GM19395 (cell line): ENCODE data around the gene OCSTAMP.

Source experiments
- ATAC-seq: cut with Tn5 transposase; IDR thresholded peaks from one replicate; pipeline ENCODE4 v1.9.1; 2021; ENCODE audit warnings: mild to moderate bottlenecking, moderate library complexity; ENCODE audit not compliant: unreplicated experiment

Gene OCSTAMP

GRCh38 chr20:46550461-46550860 lies at the start of gene OCSTAMP:
TSS of gene OCSTAMP (minus strand) at chr20:46550654. CDS start at chr20:46550560, 94 bp downstream.
- no peak for ATAC-seq

DNA sequence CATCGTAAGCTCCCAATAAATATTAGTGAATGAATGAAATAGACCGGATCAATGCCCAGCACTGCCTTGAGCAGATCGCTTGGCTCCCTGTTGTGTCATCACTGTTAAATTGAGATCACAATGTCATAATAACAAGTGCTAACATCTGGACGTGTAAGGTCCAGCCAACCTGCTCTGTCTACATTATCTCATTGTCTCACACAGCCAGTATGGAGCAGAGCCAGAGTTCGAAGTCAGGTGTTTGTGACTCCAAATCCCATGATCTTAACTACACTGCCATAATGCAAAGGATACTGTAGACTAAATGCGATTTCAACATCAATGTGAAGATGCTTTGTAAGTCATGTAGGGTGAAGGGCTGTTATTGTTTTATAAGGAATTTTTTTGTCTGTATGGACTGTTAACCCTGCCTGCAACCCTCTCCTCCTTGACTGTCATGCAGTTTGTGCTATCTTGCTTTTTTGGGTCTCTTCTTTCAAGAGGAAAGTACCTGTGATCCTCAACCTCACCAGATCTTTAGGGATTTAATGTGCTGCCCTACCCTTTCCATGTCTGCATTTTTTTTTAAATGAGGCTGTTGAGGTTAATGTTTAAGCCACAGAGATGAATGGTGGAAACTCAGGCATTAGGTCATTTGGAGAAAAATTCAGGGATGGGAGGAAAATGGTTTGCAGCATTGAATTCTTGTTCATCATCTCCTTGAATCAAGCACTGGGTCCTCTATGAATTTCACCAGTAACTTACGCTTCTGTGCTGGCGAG lies 49.0 kb upstream of the OCSTAMP start:
- no peak for ATAC-seq

DNA sequence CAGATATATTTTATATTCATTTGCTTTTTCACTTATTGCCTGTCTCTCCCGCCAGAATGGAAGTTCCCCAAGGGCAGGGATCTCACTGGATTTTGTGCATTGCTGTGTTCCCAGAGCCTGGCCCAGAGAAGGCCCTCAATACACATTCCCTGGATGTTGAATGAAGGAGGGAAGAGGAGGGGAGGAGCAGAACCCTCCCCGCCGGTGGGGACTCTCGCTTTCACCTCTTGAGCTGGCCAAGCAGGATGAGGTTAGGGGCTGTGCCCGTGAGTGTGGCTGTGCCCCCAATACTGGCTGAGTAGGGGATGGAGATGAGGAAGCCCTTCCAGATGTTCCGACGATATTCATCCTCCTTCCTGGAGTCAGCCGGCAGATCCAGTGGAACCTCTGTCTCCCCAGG lies 45.5 kb upstream of the OCSTAMP start:
- no peak for ATAC-seq

DNA sequence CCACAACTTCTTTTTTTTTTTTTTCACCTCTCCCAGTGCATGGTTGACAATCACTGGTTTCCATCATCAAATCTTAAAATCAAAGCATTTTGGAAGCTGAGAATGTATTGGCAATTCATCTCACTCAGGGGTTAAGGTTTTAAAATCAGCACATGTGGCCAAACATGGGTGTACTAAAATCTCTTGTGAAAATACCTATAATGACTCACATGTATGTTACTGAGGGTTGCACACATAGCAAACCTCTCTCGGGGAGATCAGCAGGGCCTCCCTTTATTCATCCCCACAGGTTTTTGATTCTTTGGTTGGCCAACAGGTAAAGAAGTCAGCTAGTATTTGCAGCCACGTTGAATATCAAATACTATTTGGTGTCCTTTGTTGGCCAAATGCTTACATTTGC lies 44.3 kb upstream of the OCSTAMP start:
- ATAC-seq, result no peak

DNA sequence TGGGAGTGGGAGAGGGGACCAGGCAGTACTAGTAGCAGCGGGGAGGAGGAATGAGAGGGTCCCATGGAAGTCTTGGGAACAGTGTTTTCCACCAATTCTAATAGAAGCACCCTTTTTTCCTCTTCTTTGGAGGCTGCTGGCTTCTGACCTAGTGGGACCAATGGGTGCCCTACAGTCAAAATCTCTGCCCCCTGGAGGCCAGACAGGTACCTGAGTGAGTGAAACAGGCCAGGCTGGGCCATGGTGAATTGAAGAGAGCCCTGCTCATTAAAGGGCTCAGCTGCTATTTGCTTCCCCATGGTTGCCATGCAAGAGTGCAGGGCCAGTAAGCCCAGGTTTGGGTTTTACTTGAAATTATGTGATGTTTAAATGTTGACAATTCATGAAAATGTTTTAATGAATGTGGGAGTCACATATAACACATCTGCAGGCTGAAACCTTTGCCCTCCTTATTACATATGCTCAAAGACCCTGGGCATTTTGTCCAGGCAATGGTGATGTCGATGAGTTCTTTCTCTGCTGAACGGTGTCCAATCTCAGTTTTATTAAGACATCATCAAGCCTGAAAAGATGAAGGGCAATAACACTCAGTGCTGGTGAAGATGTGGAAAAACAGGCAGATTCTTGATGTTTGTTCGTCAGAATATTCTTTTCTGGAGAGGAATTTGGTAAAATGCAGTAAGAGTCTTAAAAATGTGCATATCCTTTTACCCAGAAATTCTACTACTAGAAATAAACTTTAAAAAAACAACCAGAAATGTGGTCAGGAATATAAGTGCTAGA lies 42.3 kb upstream of the OCSTAMP start:
- no peak for ATAC-seq

- ATAC-seq, result no peak
These were observed 40.0 kb upstream of the OCSTAMP start for GRCh38 chr20:46590443-46590842.

DNA sequence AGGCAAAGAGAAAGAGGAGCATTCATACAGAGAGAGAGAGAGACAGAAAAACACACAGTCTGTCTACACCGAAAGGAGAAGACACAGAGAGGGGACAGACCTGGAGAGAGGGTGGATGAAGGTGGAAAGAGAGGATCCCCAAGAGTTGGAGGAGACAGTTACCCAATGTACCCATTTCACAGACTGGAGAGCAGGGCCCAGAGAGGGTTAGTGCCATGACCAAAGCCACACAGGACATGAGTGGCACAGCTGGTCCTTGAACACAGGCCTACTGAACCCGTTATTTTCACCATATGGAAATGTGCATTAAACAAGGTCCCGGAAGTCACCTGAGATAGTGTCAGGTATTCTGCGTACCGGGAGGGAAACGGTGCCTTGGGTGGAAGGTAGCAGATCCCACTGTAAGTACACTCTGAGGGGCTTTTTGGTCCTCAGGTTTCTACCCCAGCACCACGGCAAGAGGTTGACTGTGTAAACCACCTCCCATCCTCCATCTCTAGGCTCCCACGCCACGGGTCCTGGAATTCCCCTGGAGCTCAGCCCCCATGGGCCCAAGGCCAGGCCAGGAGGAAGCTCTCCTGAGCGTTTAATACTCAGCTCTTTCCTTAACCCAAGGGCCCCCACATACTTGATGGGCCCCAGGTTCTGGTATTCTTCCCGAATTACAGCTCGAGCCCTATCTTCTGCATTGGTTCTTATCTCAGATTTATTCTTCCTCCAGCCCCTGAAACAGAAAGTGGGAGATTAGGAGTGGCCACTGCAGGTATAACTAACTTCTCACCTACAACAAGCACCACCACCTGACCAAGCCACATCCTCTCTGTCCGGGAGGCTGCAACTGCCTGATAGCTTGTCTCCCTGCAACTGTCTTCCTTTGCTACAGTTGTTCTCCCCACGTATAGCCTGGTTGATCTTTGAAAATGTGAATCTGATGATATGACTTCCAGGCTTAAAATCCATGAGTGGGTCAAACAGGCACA lies 38.4 kb upstream of the OCSTAMP start:
- ATAC-seq, result no peak

DNA sequence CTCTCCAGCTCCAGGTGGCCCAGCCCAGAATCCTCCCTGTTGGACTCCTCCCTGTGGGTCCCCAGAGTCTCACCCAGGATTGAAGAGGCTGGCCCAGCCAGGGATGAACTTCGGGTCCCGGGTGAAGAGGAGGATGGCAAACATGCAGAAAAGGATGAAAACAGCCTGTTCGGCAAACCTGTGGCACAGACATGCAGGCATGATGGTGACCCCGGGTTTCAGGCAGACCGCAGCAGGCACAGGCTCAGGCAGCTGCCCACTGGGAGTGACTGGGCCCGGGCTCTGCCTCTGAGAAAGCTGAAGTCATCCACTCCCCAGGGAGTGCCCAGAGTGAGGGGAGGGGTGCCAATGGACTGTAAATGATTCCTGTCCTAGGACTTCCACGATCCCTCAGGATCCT lies 37.5 kb upstream of the OCSTAMP start:
- no peak for ATAC-seq

DNA sequence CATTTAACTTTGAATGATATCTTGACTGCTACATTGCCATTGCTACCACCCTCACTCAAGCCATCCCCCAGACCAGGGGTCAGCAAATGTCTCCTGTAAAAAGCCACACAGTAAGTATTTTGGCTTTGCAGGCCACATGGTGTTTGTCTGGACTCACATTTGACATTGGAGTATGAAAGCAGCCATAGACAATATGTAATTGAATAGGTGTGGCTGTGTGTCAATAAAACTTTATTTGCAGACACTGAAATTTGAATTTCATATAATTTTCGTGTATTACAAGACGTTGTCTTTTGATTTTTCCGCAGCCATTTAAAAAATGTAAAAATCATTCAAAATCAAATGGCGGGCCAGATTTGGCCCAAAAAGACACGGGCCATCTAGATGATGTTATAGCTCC lies 36.3 kb upstream of the OCSTAMP start:
- no peak for ATAC-seq

DNA sequence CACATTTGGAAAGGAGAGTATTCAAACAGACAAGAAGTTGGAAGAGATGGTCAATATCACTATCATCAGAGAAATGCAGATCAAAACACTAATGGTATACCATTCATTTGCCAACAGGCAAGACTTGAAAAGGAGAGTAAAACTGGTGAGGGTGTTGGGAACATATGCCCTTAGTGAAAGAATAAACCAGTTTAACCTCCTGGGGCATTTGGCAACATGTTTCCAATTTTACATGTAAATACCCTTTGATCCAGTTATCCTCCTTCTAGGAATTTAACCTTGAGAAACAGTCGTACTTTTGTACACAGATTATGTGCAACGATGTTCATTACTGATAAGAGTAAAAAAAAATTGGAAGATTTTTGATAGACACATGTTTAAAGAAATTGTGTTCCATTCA lies 34.1 kb upstream of the OCSTAMP start:
- no peak for ATAC-seq

DNA sequence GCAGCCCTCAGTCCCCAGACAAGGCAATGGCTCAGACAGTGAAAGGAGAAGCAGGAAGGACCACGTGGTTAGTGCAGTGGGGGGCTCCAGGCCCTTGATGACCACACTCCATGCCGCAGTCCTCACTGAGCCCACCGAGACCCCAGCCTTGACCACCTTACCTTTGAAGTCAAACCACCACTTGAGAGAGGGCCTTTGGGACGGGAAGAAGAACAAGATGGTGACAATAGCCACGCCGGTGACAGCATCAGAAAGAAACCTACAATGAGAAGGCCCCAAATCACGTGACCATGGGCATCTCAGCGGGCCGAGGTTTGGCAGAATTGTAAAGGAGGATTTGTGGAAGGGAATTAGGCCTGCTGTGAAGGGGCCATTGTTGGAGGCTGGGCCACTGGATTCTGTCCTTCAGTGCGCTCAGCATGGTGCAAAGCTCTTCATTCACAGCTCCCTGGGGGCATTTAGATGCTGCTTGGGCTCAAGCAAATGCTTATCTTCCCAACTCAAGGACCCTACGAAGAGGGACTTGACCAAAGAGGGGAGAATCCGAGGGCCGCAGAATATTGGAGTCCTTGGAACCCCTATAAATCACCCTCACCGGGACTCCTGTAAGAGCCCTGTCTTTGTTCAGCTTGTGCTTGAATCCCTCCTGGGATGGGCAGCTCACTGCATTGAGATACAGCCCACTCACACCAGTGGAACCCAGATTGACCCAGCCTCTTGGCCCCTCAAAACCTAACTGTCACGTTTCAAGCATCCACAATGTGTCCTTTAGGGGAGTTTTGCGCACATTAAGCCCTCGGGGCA lies 33.2 kb upstream of the OCSTAMP start:
- ATAC-seq, result no peak

DNA sequence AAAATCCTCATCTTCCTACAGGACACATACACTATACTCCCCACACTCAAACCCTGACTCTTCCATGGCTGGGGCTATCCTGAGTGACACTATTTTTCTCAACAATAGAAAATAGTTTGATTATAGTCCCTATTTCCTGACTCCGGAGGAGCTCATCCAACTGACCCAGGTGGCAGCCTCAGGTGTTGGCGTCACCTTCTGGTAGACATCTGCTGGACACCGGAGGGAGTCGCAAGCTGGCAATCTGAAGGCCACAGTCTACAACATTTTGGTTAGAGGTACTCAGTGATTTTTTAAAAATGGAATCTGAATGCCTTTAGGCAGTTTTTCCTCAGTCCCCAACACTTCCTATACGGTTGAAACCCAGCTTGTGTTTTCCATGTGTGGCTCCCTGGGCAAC lies 32.2 kb upstream of the OCSTAMP start:
- no peak for ATAC-seq

DNA sequence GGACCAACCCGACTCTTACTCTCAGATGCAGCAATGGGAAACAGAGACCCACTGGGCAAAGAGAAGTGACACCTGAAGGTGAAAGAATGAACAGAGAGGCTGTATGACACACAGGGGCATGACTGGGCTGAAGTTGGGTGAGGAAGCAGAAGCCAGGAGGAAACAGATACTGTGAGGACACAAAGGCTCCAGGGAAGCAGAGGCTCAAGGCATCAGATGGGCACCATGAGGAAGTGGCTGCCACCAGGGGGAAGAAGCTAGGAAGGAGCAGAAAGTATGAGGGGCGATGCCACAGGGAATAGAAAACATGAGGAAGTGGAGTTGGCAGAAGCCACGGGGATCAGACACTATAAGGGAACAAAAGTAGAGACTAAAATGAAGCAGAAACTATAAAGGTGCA lies 30.9 kb upstream of the OCSTAMP start:
- no peak for ATAC-seq

DNA sequence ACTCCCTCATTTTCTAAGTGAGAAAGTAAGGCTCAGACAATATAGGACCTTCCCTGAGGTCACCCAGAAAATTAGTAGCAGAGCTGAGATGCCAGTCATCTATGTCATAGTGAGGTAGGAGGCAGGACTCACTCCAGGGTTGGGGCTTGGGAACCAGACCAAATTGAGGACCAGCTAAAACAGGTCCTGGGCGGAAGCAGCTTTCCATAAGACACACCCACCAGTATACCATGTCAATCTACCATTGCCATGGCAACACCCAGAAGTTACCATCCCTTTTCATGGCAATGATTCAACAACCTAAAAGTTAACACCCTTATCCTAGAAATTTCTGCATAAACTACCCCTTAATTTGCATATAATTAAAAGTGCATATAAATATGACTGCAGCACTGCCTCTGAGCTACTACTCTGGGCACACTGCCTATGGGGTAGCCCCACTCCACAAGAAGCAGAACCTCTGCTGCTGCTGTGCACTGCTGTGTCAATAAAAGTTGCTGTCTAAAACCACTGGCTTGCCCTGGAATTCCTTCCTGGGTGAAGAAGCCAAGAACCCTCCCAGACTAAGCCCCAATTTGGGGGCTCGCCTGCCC lies 30.3 kb upstream of the OCSTAMP start:
- no peak for ATAC-seq

GRCh38 chr20:46578745-46579144 lies 28.3 kb upstream of the OCSTAMP start:
- ATAC-seq, result no peak

DNA sequence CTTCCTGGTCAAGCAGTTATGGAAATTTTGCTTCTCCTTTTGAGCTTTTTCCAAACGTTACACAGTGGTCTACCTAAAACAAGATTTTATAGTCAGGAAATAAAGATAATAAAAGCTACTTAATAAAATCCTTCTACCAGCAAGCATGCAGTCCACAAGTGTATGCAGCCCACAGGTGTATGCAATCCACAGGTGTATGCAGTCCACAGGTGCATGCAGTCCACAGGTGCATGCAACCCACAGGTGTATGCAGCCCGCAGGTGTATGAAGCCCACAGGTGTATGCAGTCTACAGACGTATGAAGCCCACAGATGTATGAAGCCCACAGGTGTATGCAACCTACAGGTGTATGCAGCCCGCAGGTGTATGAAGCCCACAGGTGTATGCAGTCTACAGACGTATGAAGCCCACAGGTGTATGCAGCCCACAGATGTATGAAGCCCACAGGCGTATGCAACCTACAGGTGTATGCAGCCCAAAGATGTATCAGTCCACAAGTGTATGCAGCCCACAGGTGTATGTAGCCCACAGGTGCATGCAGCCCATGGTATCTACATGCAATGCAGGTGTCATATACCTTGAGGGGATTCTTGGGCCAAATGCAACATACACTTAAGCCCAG lies 26.4 kb upstream of the OCSTAMP start:
- ATAC-seq, result no peak

DNA sequence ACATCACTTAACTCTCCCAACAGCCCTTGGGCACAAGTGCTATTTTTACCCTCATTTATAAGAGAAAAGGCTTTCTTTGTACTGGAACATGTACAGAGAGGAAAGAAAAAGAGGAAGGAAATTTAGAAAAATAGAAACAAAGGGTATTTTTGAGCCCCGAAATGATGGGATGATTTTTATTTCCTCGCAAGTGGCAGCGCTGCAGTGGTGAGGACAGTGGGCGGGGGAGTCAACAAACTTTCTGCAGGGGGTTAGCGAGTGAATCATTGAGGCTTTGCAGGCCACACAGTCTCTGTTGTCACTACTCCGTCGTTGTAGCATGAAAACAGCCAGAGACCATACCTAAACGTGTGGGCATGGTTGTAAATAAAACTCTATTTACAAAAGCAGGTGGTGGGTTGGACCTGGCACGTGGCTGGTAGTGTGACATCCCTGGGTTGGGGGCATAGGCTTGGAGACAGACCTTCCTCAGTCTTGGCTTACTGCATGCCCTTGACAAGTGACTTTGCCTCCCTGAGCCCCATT lies 25.5 kb upstream of the OCSTAMP start:
- ATAC-seq, result no peak

GRCh38 chr20:46575394-46575793 lies 24.9 kb upstream of the OCSTAMP start:
- ATAC-seq, result no peak
